Endothelial cell of umbilical vein (primary cell): ENCODE results near the gene DIO1. TPM values are rescaled to one million over a fixed set of nuclear protein-coding genes. Genes with fewer than 3 reads are reported as not detected.

Experiments
- BruUV-seq: library from RNA; stranded (reverse); fragments of 400-500 nt; replicated peaks from 2 replicates; lab custom pipeline; 2021; lab: Mats Ljungman, UMichigan
- CTCF ChIA-PET: fragments of 300-600, 350-600 bp; sonication (Branson Sonifier 250); formaldehyde crosslinking; loops from one replicate; lab custom pipeline; 2021; ENCODE audit warnings: antibody characterized with exemption, inconsistent platforms; lab: Charles Lee
- POLR2A ChIA-PET: fragments of 300-600, 350-600 bp; sonication (Branson Sonifier 250); formaldehyde crosslinking; loops from one replicate; lab custom pipeline; 2021; ENCODE audit warnings: antibody characterized with exemption, inconsistent platforms; lab: Charles Lee
- DNase-seq: peaks from one replicate; pipeline ENCODE4 v3.0.0-alpha.2; 2011; ENCODE audit warnings: low read depth, low spot score
- FAIRE-seq: peaks from 2 replicates; lab custom pipeline; 2011; peaks lifted over from hg19 to GRCh38; lab: Jason Lieb, UNC
- H2AFZ ChIP-seq: 2 replicates; pipeline ENCODE4 v1.6.0; 2012; ENCODE audit warnings: low read depth, low read length, control low read depth, inconsistent platforms
- H3K27ac ChIP-seq: 2 replicates; pipeline ENCODE4 v1.5.1; 2011; ENCODE audit warnings: low read depth, mild to moderate bottlenecking, control low read depth, low read length, moderate library complexity; ENCODE audit not compliant: insufficient read depth
- H3K27me3 ChIP-seq, 2 experiments: 2 replicates each; pipeline versions ENCODE4 v1.6.0 to v1.6.1; 2011; ENCODE audit warnings: low read length in 2 of 2, mixed read lengths in 1 of 2; ENCODE audit not compliant: control insufficient read depth in 2 of 2, insufficient read depth in 2 of 2
- H3K36me3 ChIP-seq, 2 experiments: 2 replicates in 1 of 2; 3 replicates in 1 of 2; pipeline ENCODE4 v1.5.1; 2011; ENCODE audit warnings: low read length in 2 of 2, mild to moderate bottlenecking in 1 of 2, moderate library complexity in 1 of 2; ENCODE audit not compliant: control insufficient read depth in 2 of 2, insufficient read depth in 2 of 2; ENCODE audit errors: extremely low read depth in 1 of 2
- H3K4me1 ChIP-seq: 3 replicates; pipeline ENCODE4 v1.5.1; 2011; ENCODE audit warnings: mild to moderate bottlenecking, low read length; ENCODE audit not compliant: control insufficient read depth, insufficient read depth; ENCODE audit errors: extremely low read depth
- H3K4me2 ChIP-seq: 2 replicates; pipeline ENCODE4 v1.6.1; 2011; ENCODE audit warnings: low read length, control low read depth, mixed read lengths; ENCODE audit not compliant: insufficient read depth
- H3K4me3 ChIP-seq, 3 experiments: fragments of 200-600 bp in 1 of 3; sonication (generic), shearing (Covaris generic) in 1 of 3; replicated peaks in 1 of 3; 2 replicates each; pipeline ENCODE4 v1.5.1; 2011 to 2016; ENCODE audit warnings: control low read depth in 3 of 3, low read length in 3 of 3, mild to moderate bottlenecking in 2 of 3, inconsistent platforms in 1 of 3, low read depth in 1 of 3, moderate library complexity in 1 of 3; ENCODE audit not compliant: insufficient read depth in 1 of 3
- H3K79me2 ChIP-seq: 2 replicates; pipeline ENCODE4 v1.6.0; 2012; ENCODE audit warnings: low read length, inconsistent platforms; ENCODE audit not compliant: control insufficient read depth, insufficient read depth
- H3K9ac ChIP-seq: replicated peaks from 2 replicates; pipeline ENCODE3; 2011; ENCODE audit warnings: low read length, control low read depth; ENCODE audit not compliant: insufficient read depth; ENCODE audit errors: extremely low read depth
- H3K9me1 ChIP-seq: replicated peaks from 3 replicates; pipeline ENCODE4 v1.6.0; 2011; ENCODE audit warnings: mild to moderate bottlenecking, low read length; ENCODE audit not compliant: control insufficient read depth, insufficient read depth; ENCODE audit errors: extremely low read depth
- H3K9me3 ChIP-seq: replicated peaks from 2 replicates; pipeline ENCODE4 v1.5.1; 2012; ENCODE audit warnings: low read length, inconsistent platforms; ENCODE audit not compliant: control insufficient read depth, insufficient read depth
- H4K20me1 ChIP-seq: replicated peaks from 2 replicates; pipeline ENCODE3; 2011; ENCODE audit warnings: mild to moderate bottlenecking, low read length; ENCODE audit not compliant: control insufficient read depth, insufficient read depth; ENCODE audit errors: extremely low read depth
- CTCF ChIP-seq, 2 donors: IDR thresholded peaks; 1 replicate in 1 of 2; 2 replicates in 1 of 2; pipeline ENCODE4 v1.5.1; 2011; ENCODE audit warnings: low read length in 2 of 2, mild to moderate bottlenecking in 2 of 2, moderate library complexity in 2 of 2, control low read depth in 1 of 2, inconsistent platforms in 1 of 2, low read depth in 1 of 2; ENCODE audit not compliant: insufficient read depth in 1 of 2; ENCODE audit errors: extremely low read depth in 1 of 2
- EZH2 ChIP-seq: IDR thresholded peaks from 2 replicates; pipeline ENCODE4 v1.6.1; 2012; ENCODE audit warnings: borderline replicate concordance, low read depth, mild to moderate bottlenecking, moderate library complexity, low read length, inconsistent platforms; ENCODE audit not compliant: severe bottlenecking
- GATA2 ChIP-seq: IDR thresholded peaks from 2 replicates; pipeline ENCODE4 v1.7.0; 2011; ENCODE audit warnings: low read depth, mild to moderate bottlenecking, moderate library complexity, mixed read lengths, low read length; ENCODE audit not compliant: insufficient read length, insufficient read depth
- JUN ChIP-seq: IDR thresholded peaks from 2 replicates; pipeline ENCODE4 v1.6.1; 2011; ENCODE audit warnings: borderline replicate concordance, low read depth; ENCODE audit not compliant: insufficient read length, insufficient read depth
- MYC ChIP-seq: IDR thresholded peaks from one replicate; pipeline ENCODE4 v1.6.1; 2011; ENCODE audit warnings: mild to moderate bottlenecking, low read depth, low read length
- POLR2A ChIP-seq: IDR thresholded peaks from 2 replicates; pipeline ENCODE4 v1.6.1; 2012; ENCODE audit warnings: low read depth, mild to moderate bottlenecking, control low read depth, low read length
- dilution Hi-C: fragments of 300-500 bp; cut with MboI; formaldehyde crosslinking; loops from one replicate; pipeline ENCODE4 v1.15.0; 2019; ENCODE audit warnings: low sequenced_read_pairs; ENCODE audit not compliant: extremely low pct_ligation_motif_present
- intact Hi-C: fragments of 100-400 bp; cut with micrococcal nuclease; formaldehyde crosslinking; loops from one replicate; pipeline ENCODE4 v1.10.0; 2022
- polyA plus RNA-seq, 4 experiments: library from polyadenylated mRNA; depleted of rRNA in 3 of 4; stranded (reverse) in 3 of 4; unstranded in 1 of 4; fragments of >200 nt; gene quantifications; 2 replicates each; pipeline versions ENCODE4 v1.2.1 to v1.2.3, GENCODE V29; 2011 to 2012; ENCODE audit warnings: missing spikeins in 1 of 4
- total RNA-seq: library from RNA; stranded (reverse); gene quantifications from 2 replicates; pipeline ENCODE4 v1.2.3, GENCODE V29; 2021
- TF ChIP-seq, protein P1 (sequence below): IDR thresholded peaks from 2 replicates; pipeline ENCODE4 v1.6.1; 2011; ENCODE audit not compliant: insufficient read depth, insufficient read length

DIO1 gene
- total and polyA plus RNA-seq, 2 donors (not counting 3 experiments of a cell fraction or from before 2014, with no cell fraction given): not detected

GRCh38 chr1:53951697-53952096, 57.7 kb downstream of the DIO1 start:
- no TSS peak for BruUV-seq
- peaks cover 28% of the 10 kb centered on the region for H3K79me2 ChIP-seq
- intact Hi-C loops: no loop called here
- H3K9me3 ChIP-seq: no peaks in the 10 kb centered on the region
- peaks cover 11% of the 10 kb centered on the region for H3K4me1 ChIP-seq
- no peak for DNase-seq
- H3K4me2 ChIP-seq: no peak overlapping the region
- FAIRE-seq: no peak
- no peaks in the 10 kb centered on the region for H3K27me3 ChIP-seq
- no peak overlapping the region for H3K4me3 ChIP-seq
- H3K36me3 ChIP-seq: peaks cover 7 to 13% of the 10 kb centered on the region in 2 experiments
- no peak overlapping the region for H3K27ac ChIP-seq
- dilution Hi-C loops: no loop called here
- TF ChIP-seq POLR2A (no peak), CTCF (IDR thresholded peaks at IDR 0.05; ENCODE audit: extremely low read depth in 1 of 2, insufficient read depth in 1 of 2, low read depth in 1 of 2, low read length in 2 of 2) (no peak), MYC (no peak), EZH2 (no peak), GATA2 (no peak), JUN (no peak)
- TF ChIP-seq, protein P1, sequence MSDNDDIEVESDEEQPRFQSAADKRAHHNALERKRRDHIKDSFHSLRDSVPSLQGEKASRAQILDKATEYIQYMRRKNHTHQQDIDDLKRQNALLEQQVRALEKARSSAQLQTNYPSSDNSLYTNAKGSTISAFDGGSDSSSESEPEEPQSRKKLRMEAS: no peak
- no peak overlapping the region for H2AFZ ChIP-seq
- POLR2A ChIA-PET: no interaction called here
- no peaks in the 10 kb centered on the region for H4K20me1 ChIP-seq
- no peak overlapping the region for H3K9ac ChIP-seq
- CTCF ChIA-PET: interaction anchor here (4.8 to 7.6 kb wide), 2 partner anchors 73 to 91 kb away, joined by 63 to 81 read pairs; no protein-coding TSS in a partner anchor
- H3K9me1 ChIP-seq: no peaks in the 10 kb centered on the region
